Panc1 (cell line): ENCODE measurements around the gene TIMP3.

Experiments used
- POLR2AphosphoS5 ChIP-seq: IDR thresholded peaks from 2 replicates; pipeline ENCODE4 v1.6.1; 2012; ENCODE audit warnings: mild to moderate bottlenecking, low read depth, low read length, moderate library complexity
- SIN3A ChIP-seq: IDR thresholded peaks from 2 replicates; pipeline ENCODE4 v1.6.1; 2012; ENCODE audit warnings: low read depth, mild to moderate bottlenecking, low read length, moderate library complexity, borderline replicate concordance; ENCODE audit not compliant: insufficient read depth
- TF ChIP-seq, protein P1 (sequence below): fragments of 450-650 bp; IDR thresholded peaks from 2 replicates; pipeline ENCODE4 v1.5.1; 2017; ENCODE audit warnings: mild to moderate bottlenecking
- TF ChIP-seq, protein P2 (sequence below), 2 experiments: IDR thresholded peaks; 2 replicates each; pipeline ENCODE4 v1.6.1; 2011 to 2012; ENCODE audit warnings: low read depth in 2 of 2, control low read depth in 1 of 2, low read length in 1 of 2, mild to moderate bottlenecking in 1 of 2, moderate library complexity in 1 of 2; ENCODE audit not compliant: insufficient read depth in 1 of 2

DNA sequence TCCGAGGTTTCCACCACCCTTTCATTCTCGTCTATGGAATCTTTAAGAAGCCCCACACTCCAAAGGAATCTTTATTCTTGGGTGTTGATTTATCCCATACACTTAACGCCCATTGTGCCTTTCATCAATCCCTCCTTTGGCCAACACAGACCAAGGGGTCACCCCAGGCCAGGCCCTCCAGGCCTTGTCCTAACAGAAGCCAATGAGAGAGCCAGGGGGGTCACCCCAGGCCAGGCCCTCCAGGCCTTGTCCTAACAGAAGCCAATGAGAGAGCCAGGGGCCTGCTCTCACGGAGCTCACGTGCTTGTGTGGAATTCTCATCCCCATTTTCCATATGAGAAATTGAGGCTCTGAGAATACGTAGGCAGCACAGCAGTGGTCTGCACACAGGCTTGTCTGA, 47.9 kb upstream of the TIMP3 start:
- TF ChIP-seq, protein P1, sequence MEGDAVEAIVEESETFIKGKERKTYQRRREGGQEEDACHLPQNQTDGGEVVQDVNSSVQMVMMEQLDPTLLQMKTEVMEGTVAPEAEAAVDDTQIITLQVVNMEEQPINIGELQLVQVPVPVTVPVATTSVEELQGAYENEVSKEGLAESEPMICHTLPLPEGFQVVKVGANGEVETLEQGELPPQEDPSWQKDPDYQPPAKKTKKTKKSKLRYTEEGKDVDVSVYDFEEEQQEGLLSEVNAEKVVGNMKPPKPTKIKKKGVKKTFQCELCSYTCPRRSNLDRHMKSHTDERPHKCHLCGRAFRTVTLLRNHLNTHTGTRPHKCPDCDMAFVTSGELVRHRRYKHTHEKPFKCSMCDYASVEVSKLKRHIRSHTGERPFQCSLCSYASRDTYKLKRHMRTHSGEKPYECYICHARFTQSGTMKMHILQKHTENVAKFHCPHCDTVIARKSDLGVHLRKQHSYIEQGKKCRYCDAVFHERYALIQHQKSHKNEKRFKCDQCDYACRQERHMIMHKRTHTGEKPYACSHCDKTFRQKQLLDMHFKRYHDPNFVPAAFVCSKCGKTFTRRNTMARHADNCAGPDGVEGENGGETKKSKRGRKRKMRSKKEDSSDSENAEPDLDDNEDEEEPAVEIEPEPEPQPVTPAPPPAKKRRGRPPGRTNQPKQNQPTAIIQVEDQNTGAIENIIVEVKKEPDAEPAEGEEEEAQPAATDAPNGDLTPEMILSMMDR: no peak
- TF ChIP-seq POLR2AphosphoS5 (no peak), SIN3A (no peak)
- TF ChIP-seq, protein P2, sequence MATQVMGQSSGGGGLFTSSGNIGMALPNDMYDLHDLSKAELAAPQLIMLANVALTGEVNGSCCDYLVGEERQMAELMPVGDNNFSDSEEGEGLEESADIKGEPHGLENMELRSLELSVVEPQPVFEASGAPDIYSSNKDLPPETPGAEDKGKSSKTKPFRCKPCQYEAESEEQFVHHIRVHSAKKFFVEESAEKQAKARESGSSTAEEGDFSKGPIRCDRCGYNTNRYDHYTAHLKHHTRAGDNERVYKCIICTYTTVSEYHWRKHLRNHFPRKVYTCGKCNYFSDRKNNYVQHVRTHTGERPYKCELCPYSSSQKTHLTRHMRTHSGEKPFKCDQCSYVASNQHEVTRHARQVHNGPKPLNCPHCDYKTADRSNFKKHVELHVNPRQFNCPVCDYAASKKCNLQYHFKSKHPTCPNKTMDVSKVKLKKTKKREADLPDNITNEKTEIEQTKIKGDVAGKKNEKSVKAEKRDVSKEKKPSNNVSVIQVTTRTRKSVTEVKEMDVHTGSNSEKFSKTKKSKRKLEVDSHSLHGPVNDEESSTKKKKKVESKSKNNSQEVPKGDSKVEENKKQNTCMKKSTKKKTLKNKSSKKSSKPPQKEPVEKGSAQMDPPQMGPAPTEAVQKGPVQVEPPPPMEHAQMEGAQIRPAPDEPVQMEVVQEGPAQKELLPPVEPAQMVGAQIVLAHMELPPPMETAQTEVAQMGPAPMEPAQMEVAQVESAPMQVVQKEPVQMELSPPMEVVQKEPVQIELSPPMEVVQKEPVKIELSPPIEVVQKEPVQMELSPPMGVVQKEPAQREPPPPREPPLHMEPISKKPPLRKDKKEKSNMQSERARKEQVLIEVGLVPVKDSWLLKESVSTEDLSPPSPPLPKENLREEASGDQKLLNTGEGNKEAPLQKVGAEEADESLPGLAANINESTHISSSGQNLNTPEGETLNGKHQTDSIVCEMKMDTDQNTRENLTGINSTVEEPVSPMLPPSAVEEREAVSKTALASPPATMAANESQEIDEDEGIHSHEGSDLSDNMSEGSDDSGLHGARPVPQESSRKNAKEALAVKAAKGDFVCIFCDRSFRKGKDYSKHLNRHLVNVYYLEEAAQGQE (IDR thresholded peaks at IDR 0.05; ENCODE audit: insufficient read depth in 1 of 2, low read depth in 2 of 2, low read length in 1 of 2): no peak
